Smooth muscle cell of the brain vasculature (primary cell): Measurements from ENCODE around the gene C6orf62.
"Not testable (repeated sequence)": the region's sequence is repeated elsewhere in the genome, so short reads cannot be mapped to it uniquely, and the experiment has no call there.

Experiments
- DNase-seq: peaks from one replicate; pipeline ENCODE4 v3.0.0-alpha.2; 2012; ENCODE audit warnings: low read depth, low spot score

The C6orf62 gene

DNA sequence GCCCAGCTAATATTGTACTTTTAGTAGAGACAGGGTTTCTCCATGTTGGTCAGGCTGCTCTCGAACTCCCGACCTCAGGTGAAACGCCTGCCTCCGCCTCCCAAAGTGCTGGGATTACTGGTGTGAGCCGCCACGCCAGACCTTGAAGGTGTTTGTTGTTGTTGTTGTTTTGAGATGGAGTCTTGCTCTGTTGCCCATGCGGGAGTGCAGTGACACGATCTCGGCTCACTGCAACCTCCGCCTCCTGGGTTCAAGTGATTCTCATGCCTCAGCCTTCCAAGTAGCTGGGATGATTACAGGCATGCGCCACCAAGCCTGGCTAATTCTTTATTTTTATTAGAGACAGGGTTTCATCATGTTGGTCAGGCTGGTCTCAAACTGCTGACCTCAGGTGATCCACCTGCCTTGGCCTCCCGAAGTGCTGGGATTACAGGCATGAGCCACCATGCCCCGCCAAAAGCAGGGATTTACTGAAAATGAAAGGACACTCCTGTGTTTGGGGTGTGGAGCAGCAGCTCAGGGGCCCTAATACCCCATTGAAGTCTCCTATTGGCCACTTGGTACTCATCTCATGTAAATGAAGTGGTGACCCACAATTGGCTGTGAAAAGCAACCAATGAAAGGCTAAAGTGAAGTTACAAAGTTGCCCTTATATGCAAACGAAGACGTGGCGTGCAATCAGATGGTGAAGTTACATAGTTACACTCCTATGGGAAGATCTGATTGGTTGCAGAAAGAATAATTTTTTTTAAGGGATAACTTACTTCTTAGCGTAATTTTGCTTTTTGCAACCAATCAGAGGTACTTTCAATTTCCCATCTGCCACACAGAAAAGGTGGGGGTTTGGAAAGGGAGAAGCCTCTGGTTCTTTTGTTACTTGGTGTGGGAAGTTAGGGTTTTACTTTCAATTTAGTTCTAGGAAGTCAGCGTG lies 50.6 kb downstream of the C6orf62 start:
- DNase-seq = not testable (repeated sequence)

DNA sequence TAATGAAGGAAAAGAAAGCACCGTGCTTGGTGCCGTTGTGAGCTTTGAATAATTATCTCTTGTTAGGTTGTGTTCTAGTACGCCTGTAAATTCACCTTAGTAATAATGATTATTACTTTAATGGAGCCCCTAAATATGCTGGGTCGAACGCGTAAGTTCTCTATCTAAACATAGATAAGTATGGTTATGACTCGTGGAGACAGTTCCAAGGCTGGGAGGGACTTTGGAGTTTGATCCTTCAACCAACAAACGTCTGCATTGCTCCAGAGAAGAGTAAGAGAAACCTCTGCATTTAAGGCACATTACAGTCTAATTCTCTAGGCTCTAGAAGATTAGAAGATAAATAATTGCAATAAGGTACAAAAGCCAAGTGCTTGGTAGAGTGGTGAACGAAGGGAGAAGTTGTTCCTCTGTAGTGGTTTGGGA lies 51.6 kb downstream of the C6orf62 start:
- no peak for DNase-seq

DNA sequence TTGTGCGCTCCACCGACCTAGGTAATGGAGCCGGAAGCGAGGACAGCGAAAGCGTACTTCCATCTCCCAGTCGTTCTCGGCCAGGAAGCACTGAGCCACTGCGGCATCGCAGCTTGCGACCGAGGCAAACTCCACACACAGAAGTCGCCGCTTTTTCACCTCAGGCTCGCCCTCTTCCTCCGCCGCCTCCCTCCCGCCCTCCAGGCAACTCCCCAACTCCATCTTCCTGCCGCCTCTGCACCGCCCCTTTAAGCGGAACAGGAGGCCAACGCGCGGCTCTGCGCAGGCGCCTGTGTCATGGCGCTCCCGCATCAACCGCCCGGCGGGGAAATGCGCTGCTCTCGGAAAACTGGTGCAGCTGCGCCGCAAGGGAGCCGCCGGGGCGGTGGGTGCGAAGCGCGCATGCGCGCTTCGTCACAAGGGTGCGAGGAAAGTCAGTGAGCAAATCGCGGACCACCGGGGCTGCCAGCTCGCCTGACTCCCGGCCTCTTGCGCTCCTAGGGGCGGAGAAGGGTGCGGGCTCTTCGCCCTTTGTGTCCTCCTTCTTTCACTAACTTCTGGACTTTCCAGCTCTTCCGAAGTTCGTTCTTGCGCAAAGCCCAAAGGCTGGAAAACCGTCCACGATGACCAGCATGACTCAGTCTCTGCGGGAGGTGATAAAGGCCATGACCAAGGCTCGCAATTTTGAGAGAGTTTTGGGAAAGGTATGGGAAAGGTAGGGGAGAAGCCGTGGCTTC lies 52.1 kb downstream of the C6orf62 start, which contains the start of the genes ACOT13 and TDP2:
Gene ACOT13, plus strand, starts transcription at position 437 of the 737 bp plus-strand sequence. Its CDS starts 187 bp downstream, at position 624.
Gene TDP2, minus strand, starts transcription at position 259 of the 737 bp plus-strand sequence. Its CDS starts 37 bp downstream, at position 222.
- peak; percentile 95 for DNase-seq

DNA sequence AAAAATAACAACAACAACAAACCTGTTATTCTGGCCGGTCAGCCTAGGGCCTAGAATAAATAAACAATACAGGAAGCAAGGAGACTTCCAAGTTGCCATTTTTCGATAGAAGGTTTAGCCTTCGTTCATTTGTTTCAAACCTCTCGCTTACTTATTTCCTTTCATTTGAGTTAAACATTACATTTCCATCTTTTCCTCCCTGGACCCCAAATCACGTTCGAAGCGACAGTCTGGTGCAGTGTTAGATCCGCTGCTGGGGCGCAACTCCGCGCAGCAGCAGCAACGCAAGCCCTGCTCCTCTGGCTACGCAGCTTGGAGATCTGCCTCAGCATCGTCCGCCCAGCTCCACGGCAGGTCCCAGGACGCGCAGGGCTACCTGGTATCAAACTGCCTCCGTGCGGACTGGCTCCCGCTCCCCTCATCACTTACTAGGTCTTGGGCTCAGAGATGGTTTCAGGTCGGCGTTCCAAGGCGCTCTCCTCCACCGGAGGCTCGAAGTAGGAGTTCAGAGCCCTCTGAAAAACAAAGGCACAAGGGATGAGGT lies 52.8 kb downstream of the C6orf62 start:
- no peak for DNase-seq

DNA sequence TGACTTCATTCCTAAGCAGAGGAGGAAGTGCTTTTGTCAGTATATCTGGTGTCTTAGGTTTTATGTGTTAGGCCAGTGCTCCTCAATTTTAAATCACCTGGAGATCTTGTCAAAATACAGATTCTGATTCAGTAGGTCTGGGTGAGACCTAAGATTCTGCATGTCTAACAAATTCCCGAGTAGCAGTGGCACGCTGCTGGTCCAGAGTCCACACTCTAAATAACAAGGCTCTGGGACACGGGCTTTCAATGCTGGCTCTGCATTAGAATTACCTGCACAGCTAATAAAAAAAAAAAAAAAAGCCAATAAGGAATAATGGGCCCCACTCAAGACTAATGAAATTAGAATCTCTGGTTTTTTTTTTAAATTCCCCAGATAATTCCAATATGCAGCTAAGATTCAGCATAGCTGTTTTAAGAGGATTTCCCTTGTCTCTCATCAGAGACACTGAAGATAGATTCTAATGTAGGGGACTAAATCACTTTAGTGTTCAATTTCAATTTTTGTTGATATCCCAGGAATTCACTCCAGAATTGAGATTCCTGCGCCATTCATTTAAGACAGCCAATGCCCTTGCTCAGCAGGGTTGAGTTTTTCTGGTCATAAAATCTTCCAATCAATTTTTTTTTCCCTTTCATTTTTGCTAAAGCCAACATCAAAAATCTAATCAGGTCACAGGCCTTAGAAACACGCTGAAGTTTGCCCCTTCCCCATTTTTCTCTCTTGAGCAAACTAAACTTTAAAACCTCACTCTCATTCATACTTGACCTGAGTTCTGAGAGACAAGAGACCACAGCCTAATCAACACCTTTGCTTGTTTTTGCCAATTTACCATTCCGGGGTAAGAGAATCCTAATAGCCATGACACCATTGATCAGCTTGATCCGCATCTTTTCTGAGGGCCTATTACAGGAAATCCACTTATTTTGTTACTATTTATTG lies 54.6 kb downstream of the C6orf62 start:
- no peak for DNase-seq

DNA sequence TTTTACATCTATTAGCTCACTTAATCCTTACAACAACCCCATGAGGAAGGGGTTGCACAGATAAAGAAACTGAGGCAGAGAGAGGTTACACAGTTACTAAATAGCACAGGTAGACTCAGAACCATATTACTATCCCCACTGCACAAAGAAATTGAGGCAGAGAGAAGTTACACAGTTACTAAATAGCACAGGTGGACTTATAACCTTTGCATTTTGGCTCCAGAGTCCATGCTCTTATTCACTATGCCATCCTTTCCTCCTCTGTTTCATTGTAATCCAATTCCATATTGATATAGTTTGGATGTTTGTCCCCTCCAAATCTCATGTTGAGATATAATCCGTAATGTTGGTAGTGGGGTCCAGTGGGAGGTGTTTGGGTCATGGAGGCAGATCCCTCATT lies 55.8 kb downstream of the C6orf62 start:
- no peak for DNase-seq

DNA sequence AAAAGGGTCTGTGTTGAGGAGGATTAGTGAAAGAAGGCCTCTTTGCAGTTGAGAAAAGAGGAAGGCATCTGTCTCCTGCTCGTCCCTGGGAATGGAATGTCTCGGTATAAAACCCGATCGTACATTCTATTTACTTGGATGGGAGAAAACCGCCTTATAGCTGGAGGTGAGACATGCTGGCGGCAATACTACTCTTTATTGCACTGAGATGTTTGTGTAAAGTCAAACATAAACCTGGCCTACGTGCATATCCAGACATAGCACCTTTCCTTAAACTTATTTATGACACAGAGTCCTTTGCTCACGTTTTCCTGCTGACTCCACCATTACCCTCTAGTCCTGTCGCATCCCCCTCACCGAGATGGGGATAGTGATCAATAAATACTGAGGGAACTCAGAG lies 56.7 kb downstream of the C6orf62 start:
- no peak for DNase-seq

DNA sequence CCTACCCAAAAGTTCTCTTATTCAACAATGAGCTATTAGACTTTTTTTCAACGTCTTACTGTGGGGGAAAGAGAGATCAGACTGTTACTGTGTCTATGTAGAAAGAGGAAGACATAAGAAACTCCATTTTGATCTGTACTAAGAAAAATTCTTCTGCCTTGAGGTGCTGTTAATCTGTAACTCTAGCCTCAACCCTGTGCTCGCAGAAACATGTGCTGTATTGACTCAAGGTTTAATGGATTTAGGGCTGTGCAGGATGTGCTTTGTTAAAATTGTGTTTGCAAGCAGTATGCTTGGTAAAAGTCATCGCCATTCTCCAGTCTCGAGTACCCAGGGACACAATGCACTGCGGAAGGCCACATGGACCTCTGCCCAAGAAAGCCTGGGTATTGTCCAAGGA lies 57.2 kb downstream of the C6orf62 start:
- not testable (repeated sequence) for DNase-seq

DNA sequence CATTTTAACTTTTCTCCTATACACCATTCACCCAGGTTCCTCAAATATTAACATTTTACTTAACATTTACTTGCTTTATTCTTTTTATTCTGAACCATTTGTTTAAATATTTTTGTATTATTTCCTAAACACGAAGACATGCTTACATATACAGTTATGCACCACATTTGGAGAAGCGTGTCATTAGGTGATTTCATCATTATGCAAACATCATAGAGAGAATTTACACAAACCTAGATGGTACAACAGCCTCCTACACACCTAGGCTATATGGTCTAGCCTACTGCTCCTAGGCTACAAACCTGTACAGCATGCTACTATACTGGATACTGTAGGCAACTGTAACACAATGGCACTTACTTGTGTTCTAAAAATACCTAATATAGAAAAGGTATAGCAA lies 58.8 kb downstream of the C6orf62 start:
- DNase-seq = no peak

DNA sequence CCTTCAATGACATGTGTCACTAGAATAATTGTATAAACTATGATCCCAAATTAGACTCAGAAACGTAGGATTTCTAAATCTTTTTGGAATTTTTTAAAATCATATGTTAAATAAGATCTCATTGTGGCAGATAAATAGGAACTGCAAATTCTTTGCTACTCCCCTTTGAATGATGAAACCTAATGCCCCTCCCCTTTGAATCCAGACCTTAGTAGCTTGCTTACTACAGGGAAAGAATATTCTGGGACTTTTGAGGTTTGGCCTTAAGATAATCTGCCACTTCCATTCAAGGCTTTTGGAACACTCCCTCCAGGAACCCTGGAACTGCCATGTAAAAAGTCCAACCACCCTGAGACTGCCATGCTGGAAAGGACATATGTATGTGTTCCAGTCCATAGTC lies 59.4 kb downstream of the C6orf62 start:
- no peak for DNase-seq

DNA sequence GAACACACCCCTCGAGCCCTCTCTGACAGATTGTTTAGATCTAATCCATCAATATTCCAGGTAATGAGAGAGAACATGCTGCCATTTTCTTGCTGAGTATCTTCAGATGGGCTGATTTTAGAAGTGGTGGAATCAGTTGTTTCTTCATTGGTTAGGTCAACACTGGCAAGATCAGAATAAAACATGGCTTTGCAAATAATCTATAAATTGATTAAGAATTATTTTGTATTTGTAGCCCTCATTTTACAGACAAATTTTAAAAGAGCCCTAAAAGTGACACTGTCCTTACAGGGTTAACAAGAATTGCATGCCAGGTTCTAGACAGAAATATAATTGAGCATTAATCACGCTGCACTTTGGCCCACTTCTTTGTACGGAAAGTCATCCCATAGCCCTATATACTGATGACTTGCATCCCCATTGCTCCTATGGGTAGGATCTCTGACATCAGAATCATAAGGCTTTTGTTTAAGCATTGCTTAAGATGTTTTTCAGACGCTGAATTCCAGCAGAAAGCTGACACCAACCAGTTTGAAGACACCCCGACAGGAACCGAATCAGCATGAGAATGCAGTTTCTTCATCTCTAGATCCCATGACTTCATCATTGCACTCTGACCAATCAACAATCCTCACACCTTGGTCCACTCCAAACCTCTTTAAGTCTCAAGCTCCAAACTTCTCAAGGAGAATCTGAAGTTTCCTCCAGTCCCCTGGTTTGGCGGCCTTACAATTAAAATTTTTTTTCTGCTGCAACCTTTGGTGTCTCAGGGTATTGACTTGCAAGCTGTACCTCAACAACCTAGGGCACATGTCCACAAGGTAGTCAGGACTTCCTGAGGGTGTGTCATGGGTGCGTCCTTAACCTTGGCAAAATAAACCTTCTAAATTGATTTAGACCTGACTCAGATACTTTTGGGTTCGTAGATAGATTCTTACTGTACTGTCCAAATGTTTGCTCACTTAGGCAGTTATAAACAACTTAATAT lies 60.1 kb downstream of the C6orf62 start:
- DNase-seq = no peak

DNA sequence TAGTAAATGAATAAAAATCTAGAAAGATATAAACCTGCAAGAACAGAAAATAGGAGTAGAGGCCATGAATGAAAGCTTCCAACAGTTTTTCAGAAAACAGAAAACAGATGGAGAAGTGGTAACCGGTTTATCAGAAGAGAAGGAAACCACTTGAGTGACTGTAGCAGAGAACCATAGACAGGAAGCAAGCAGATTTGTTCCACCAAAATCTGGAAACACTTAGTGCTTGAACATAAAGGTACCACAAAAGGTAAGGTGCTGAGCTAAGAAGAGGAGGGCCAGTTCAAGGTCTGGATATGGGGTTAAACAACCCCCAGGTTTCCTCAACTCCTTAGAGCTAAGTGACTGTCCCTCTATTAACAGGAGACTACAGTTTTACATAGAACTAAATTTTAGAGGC lies 63.7 kb downstream of the C6orf62 start:
- no peak for DNase-seq
